GM12891 (cell line): ENCODE results near the gene ATXN7L2.

Source experiments
- PAX5 ChIP-seq: IDR thresholded peaks from 2 replicates; pipeline ENCODE4 v1.6.1; 2011; ENCODE audit warnings: low read length, moderate library complexity, mild to moderate bottlenecking; ENCODE audit not compliant: insufficient read depth, severe bottlenecking
- POLR2A ChIP-seq: IDR thresholded peaks from 2 replicates; pipeline ENCODE4 v1.6.1; 2011; ENCODE audit warnings: low read depth, low read length, control low read depth
- POLR2AphosphoS5 ChIP-seq: IDR thresholded peaks from 2 replicates; pipeline ENCODE4 v1.6.1; 2011; ENCODE audit warnings: low read depth, low read length, control low read depth
- POU2F2 ChIP-seq: IDR thresholded peaks from 2 replicates; pipeline ENCODE4 v1.6.1; 2011; ENCODE audit warnings: low read depth, mild to moderate bottlenecking, control low read depth, low read length, moderate library complexity
- SPI1 ChIP-seq: IDR thresholded peaks from 2 replicates; pipeline ENCODE4 v1.6.1; 2011; ENCODE audit warnings: low read depth, low read length, control low read depth
- TAF1 ChIP-seq: IDR thresholded peaks from 2 replicates; pipeline ENCODE4 v1.6.1; 2011; ENCODE audit warnings: low read depth, low read length, control low read depth

GRCh38 chr1:109499081-109499480 is 15.4 kb downstream of the ATXN7L2 start:
- TF ChIP-seq POLR2A: no peak
- TF ChIP-seq PAX5: no peak
- no peak for TF ChIP-seq POLR2AphosphoS5
- TF ChIP-seq TAF1: no peak
- TF ChIP-seq SPI1: no peak
- no peak for TF ChIP-seq POU2F2
